Eye (tissue), 1 donor: Measurements from ENCODE around the gene MORC2.
A peak's percentile ranks its signal among the peaks of the same experiment; 100 is the strongest.

Experiments
- DNase-seq: peaks from one replicate; pipeline ENCODE4 v3.0.0-alpha.2; 2015

MORC2 gene

GRCh38 chr22:30968015-30968923 lies at the start of gene MORC2:
Gene MORC2 (minus strand): TSS chr22:30968774. CDS start chr22:30967889, 885 bp downstream.
- DNase-seq, result no peak

GRCh38 chr22:31005535-31005934 lies 37.0 kb upstream of the MORC2 start:
- no peak for DNase-seq

DNA sequence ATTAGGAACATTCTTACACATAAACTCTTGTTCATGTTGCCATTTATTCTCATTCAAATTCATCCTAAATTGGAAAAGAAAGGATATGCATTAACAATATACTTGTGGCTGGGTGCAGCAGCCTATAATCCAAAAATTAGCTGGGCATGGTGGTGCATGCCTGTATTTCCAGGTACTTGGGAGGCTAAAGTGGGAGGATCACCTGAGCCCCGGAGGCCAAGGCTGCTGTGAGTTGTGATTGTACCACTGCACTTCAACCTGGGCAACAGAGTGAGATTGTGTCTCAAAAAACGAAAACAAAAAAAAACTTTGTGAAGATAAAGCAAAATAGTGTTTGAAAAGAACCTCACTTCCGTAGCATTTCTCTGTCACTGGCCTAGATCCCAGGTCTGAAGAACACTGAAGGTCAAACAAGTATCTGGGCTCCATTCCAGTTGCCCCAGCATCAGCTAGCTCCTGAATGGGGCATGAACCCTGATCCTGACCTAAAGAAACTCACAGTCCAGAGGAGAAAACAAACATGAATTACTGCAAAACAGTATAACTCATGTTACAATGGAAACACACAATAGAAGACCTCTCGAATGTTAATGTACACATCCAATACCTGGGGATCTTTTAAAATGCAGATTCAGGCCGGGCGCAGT lies 32.7 kb upstream of the MORC2 start:
- no peak for DNase-seq

DNA sequence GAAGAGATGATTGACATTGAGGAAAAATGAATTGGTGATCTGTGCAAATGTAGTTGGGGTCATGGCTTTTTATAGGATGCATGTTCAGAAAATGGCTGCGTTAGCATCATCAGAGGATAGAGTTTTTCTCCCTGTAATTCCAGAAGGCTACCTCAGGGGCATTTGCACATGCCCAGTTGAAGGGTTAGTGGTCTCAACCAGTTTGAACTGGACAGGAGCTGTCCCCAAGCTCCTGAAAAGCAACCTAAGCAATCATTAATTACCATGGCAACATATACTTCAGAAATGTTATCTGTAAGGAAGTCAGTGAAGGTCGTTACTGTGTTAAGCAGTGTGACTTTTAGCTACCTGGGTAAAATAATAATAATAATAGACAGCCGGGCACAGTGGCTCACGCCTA lies 29.8 kb upstream of the MORC2 start:
- DNase-seq, result no peak

- DNase-seq, result no peak
Observed at GRCh38 chr22:30996462-30996861, 27.9 kb upstream of the MORC2 start.

- no peak for DNase-seq
Observed at GRCh38 chr22:30994960-30995359, 26.4 kb upstream of the MORC2 start.

- DNase-seq, result no peak
Observed at GRCh38 chr22:30992565-30992964, 24.0 kb upstream of the MORC2 start.

DNA sequence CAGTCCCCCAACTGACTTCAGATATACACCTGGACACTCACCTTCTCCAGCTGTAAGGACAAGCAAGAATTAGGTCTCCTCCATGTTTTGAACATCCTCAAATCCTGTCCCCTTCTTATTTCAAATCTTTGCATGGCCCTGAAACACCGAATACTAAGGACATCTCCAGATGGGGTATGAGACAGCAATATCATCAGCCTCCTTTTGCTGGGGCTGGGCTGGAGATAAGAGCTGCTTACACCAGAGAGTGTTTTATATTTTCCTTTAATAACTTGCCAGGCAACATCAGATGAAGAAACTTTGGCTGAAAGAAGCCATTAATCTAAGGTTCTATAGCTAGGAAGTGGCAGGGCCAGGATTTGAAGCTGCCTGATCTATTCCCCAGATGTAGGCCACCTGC lies 22.1 kb upstream of the MORC2 start:
- no peak for DNase-seq

DNA sequence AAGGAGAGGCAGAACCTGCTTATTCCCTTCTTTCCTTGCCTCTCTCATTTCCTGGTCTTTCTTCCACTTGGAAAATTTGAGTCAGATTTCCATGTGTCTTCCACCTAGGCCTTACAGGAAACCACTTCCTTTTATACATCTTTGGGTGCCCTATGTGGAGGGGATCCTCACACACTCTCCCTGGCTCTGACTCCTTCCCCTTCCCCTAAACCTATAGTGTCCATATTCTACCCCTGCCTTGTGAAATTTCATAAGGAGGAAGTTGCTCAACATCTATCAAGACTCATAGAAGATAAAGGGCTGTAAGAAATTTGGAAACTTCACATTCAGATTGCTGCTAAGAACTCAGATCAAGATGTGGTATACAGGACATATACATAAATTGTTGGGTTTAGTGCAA lies 20.9 kb upstream of the MORC2 start:
- DNase-seq, result no peak

GRCh38 chr22:30985561-30986208 lies 17.1 kb upstream of the MORC2 start:
- DNase-seq, result no peak

GRCh38 chr22:30984317-30984716 lies 15.7 kb upstream of the MORC2 start:
- DNase-seq, result no peak

DNA sequence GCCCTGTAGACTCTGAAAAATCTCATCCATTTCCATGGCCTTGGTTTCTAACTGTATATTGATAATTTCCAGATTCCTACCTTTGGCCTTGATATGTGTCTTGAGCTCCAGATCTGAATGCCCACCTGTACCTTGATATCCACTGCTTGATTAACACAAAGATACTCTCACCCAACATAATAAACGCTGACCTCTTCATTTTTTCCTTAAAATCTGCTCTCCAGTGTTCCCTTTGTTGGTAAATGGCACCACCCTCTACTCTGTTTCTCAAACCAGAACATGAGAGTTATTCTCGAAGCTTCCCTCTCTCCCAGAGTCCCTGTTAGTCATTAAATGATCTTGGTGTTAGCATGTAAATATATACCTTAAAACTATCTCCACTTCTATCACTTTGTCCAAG lies 13.9 kb upstream of the MORC2 start:
- DNase-seq, result no peak

GRCh38 chr22:30979932-30980331 lies 11.4 kb upstream of the MORC2 start:
- no peak for DNase-seq

GRCh38 chr22:30978304-30978962 lies 9.9 kb upstream of the MORC2 start:
- no peak for DNase-seq

- no peak for DNase-seq
Observed at GRCh38 chr22:30970356-30970746, 1.8 kb upstream of the MORC2 start.

- DNase-seq, result no peak
Observed at GRCh38 chr22:30969532-30970355, 1.2 kb upstream of the MORC2 start.

- DNase-seq, result peak; percentile 99
Observed at GRCh38 chr22:30968924-30969531, 454 bp upstream of the MORC2 start, which contains the start of gene TUG1. Gene TUG1 (plus strand): TSS chr22:30969265.

- DNase-seq, result no peak
Observed at GRCh38 chr22:30964858-30965257, 3.7 kb downstream of the MORC2 start.

DNA sequence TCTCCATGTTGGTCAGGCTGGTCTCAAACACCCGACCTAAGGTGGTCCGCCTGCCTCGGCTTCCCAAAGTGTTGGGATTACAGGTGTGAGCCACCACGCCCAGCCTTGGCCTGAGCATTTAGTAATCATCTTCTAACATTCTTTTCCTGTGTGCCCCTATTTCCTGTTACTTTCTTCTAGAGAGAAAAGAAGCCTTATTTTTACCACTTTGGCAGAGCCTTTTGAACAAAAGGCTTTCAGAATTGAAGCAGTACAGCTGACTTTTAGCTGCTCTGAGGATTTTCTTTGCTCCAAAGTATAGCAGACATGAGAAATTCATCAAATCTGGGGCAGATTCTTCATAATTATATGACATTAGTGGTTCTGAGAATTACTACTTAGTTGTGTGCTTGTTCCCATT lies 13.4 kb downstream of the MORC2 start:
- no peak for DNase-seq

- DNase-seq, result peak; percentile 62
Observed at GRCh38 chr22:30953206-30953605, 15.4 kb downstream of the MORC2 start.

DNA sequence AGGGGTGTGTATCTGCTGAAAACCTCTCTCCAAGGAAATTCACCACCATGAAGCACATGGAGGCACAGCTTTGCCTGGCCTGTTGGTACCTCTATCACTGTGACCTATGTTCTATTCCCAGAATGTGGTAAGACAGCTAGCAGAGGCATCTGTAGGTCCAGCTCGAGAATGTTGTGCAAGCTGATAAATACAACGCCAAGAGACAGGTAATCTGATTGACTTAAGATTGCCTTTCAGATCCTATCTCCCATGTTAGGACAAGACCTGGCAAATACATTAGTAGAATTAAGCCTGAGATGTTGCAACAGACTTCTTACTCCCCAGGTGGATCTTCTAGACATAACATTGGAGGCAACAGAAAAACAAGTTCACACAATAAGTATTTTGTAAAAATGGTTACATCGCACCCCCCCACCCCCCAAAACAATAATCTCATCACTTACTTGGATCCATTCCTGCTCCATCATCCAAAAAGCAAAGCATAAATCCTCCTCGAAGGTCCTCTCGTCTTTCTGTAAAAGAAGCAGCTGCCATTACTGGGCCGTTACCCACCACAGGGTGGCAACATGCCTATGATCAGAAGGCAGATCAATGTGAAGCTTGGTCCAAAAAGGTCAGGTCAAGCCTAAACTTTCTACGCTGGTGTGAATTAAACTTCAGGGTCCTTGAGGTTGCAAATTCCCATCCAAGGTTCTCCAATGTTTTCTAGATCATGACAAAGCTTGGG lies 18.5 kb downstream of the MORC2 start:
- no peak for DNase-seq
